ENCODE measurements around the gene HPSE2.

GRCh38 chr10:99084161-99084560 is 151.5 kb downstream of the HPSE2 start:
- TF ChIP-seq, protein P1, sequence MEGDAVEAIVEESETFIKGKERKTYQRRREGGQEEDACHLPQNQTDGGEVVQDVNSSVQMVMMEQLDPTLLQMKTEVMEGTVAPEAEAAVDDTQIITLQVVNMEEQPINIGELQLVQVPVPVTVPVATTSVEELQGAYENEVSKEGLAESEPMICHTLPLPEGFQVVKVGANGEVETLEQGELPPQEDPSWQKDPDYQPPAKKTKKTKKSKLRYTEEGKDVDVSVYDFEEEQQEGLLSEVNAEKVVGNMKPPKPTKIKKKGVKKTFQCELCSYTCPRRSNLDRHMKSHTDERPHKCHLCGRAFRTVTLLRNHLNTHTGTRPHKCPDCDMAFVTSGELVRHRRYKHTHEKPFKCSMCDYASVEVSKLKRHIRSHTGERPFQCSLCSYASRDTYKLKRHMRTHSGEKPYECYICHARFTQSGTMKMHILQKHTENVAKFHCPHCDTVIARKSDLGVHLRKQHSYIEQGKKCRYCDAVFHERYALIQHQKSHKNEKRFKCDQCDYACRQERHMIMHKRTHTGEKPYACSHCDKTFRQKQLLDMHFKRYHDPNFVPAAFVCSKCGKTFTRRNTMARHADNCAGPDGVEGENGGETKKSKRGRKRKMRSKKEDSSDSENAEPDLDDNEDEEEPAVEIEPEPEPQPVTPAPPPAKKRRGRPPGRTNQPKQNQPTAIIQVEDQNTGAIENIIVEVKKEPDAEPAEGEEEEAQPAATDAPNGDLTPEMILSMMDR (conservative IDR thresholded peaks at IDR 0.05) = no peak
- no peak for TF ChIP-seq ZFX (IDR thresholded peaks at IDR 0.05)

All from C4-2B (cell line).